MCF 10A (cell line): Measurements from ENCODE around the gene ZNF358. TPM values are rescaled to one million over a fixed set of nuclear protein-coding genes. Genes with fewer than 3 reads are reported as not detected.

ENCODE experiments used
- BruUV-seq: library from RNA; stranded (reverse); fragments of 400-500 nt; replicated peaks from 2 replicates; lab custom pipeline; 2021; lab: Mats Ljungman, UMichigan
- CTCF ChIA-PET: fragments of 300-600 bp; sonication (Branson Sonifier 250); formaldehyde crosslinking; extraction: SDS; loops from one replicate; lab custom pipeline; 2021; ENCODE audit warnings: antibody characterized with exemption, inconsistent platforms; lab: Yijun Ruan, JAX
- POLR2A ChIA-PET: fragments of 300-600, 350-650 bp; sonication (Branson Sonifier 250); formaldehyde crosslinking; extraction: SDS; loops from one replicate; lab custom pipeline; 2020; ENCODE audit warnings: antibody characterized with exemption, inconsistent platforms; lab: Yijun Ruan, JAX
- DNase-seq: peaks from one replicate; pipeline ENCODE4 v3.0.0-alpha.2; 2018; ENCODE audit not compliant: unreplicated experiment
- H3K27ac Mint-ChIP-seq: one replicate; pipeline ENCODE4 v1.8.0; 2022; ENCODE audit warnings: mild to moderate bottlenecking, low read depth, mixed read lengths; ENCODE audit not compliant: unreplicated experiment
- H3K27me3 Mint-ChIP-seq: one replicate; pipeline ENCODE4 v1.8.0; 2022; ENCODE audit warnings: mixed read lengths; ENCODE audit not compliant: insufficient read depth, unreplicated experiment
- H3K36me3 Mint-ChIP-seq: one replicate; pipeline ENCODE4 v1.8.0; 2022; ENCODE audit warnings: mild to moderate bottlenecking, moderate library complexity, mixed read lengths; ENCODE audit not compliant: insufficient read depth, unreplicated experiment
- H3K4me1 Mint-ChIP-seq: one replicate; pipeline ENCODE4 v1.8.0; 2022; ENCODE audit warnings: mixed read lengths; ENCODE audit not compliant: insufficient read depth, unreplicated experiment
- H3K4me3 Mint-ChIP-seq: one replicate; pipeline ENCODE4 v1.8.0; 2022; ENCODE audit warnings: mild to moderate bottlenecking, moderate library complexity, mixed read lengths; ENCODE audit not compliant: unreplicated experiment
- H3K9me3 Mint-ChIP-seq: one replicate; pipeline ENCODE4 v1.8.0; 2022; ENCODE audit warnings: mixed read lengths; ENCODE audit not compliant: unreplicated experiment
- intact Hi-C: fragments of 100-400 bp; cut with micrococcal nuclease; formaldehyde crosslinking; loops from 2 replicates; pipeline ENCODE4 v1.14.1; 2022
- total RNA-seq: library from RNA; stranded (reverse); gene quantifications from 2 replicates; pipeline ENCODE4 v1.2.3, GENCODE V29; 2022
- TF ChIP-seq, protein P1 (sequence below): fragments of 200-600 bp; IDR thresholded peaks from one replicate; pipeline ENCODE4 v1.8.0; 2022; ENCODE audit warnings: antibody characterized with exemption, mild to moderate bottlenecking; ENCODE audit not compliant: unreplicated experiment

Gene ZNF358
- total RNA-seq, 1 experiment from 2014 or later: 16.9 TPM

DNA sequence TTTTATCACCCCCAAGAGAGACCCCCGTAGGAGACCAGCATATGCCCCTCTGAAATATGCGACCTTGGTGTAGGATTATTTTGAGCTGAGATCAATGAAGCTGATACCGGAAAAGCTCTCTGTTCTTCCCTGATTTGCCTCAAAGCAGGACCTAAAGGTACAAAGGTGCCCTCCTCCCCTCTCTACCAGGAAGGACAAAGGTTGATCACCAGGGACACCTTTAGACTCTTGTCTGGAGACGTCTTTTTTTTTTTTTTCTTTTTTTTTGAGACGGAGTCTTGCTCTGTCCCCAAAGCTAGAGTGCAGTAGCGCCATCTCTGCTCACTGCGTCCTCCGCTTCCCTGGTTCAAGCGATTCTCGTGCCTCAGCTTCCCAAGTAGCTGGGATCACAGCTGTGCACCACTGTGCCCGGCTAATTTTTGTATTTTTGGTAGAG is 26.3 kb upstream of the ZNF358 start:
- DNase-seq: no peak
- ChIA-PET CTCF (interaction anchor here (0.7 to 0.9 kb wide), 2 partner anchors 135 to 602 kb away, joined by 3 read pairs; no protein-coding TSS in a partner anchor), POLR2A (interaction anchor here (0.7 kb wide), 1 partner anchor 83 kb away, joined by 4 read pairs; no protein-coding TSS in a partner anchor)
- Mint-ChIP-seq H3K4me3 (peak overlapping the region; percentile 76), H3K27me3 (no peaks in the 10 kb centered on the region), H3K36me3 (peaks cover 10% of the 10 kb centered on the region), H3K27ac (peak overlapping the region; percentile 87), H3K4me1 (peaks cover 14% of the 10 kb centered on the region), H3K9me3 (no peaks in the 10 kb centered on the region)
- TF ChIP-seq, protein P1, sequence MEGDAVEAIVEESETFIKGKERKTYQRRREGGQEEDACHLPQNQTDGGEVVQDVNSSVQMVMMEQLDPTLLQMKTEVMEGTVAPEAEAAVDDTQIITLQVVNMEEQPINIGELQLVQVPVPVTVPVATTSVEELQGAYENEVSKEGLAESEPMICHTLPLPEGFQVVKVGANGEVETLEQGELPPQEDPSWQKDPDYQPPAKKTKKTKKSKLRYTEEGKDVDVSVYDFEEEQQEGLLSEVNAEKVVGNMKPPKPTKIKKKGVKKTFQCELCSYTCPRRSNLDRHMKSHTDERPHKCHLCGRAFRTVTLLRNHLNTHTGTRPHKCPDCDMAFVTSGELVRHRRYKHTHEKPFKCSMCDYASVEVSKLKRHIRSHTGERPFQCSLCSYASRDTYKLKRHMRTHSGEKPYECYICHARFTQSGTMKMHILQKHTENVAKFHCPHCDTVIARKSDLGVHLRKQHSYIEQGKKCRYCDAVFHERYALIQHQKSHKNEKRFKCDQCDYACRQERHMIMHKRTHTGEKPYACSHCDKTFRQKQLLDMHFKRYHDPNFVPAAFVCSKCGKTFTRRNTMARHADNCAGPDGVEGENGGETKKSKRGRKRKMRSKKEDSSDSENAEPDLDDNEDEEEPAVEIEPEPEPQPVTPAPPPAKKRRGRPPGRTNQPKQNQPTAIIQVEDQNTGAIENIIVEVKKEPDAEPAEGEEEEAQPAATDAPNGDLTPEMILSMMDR: no peak
- intact Hi-C loops: no loop called here
- BruUV-seq: no TSS peak

DNA sequence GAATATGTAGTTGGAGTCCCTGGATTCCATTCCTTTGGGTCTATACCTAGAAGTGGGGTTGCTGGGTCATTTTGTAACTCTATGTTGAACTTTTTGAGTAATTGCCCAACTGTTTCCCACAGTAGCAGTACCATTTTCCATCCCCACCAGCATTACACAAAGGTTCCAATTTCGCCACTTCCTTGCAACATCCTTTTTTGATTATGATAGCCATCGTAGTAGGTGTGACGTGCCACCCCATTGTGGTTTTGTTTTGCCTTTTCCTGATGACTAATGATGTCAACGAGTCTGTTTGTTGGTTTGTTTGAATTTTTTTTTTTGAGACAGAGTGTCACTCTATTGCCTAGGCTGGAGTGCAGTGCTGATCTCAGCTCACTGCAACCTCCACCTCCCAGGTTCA is 23.8 kb upstream of the ZNF358 start:
- no peak overlapping the region for H3K4me3 Mint-ChIP-seq
- intact Hi-C loops: no loop called here
- TF ChIP-seq, protein P1: no peak
- H3K9me3 Mint-ChIP-seq: no peaks in the 10 kb centered on the region
- no peak overlapping the region for H3K27ac Mint-ChIP-seq
- peak; percentile 92 for DNase-seq
- no TSS peak for BruUV-seq
- ChIA-PET POLR2A (no interaction called here), CTCF (interaction anchor here (0.9 kb wide), 1 partner anchor 138 kb away, joined by 4 read pairs; no protein-coding TSS in a partner anchor)
- H3K36me3 Mint-ChIP-seq: peaks cover 6% of the 10 kb centered on the region
- peaks cover 10% of the 10 kb centered on the region for H3K27me3 Mint-ChIP-seq
- peaks cover 14% of the 10 kb centered on the region for H3K4me1 Mint-ChIP-seq

DNA sequence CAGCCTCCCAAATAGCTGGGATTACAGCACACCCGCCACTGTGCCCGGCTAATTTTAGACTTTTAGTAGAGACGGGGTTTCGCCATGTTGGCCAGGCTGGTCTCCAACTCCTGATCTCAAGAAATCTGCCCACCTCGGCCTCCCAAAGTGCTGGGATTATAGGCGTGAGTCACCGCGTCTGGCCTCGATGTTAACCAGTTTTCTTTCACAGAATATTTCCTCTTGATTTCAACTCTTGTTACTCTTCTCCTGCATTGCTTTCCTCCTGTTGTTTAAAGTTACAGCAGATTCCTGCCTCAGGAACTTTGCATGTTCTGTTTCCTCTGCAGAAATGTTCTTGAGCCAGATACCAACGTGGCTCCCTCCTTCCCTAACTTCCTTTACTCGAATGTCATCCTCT is 23.3 kb upstream of the ZNF358 start:
- ChIA-PET CTCF (interaction anchor here (0.9 kb wide), 1 partner anchor 138 kb away, joined by 4 read pairs; no protein-coding TSS in a partner anchor), POLR2A (no interaction called here)
- peak; percentile 50 for DNase-seq
- TF ChIP-seq, protein P1: no peak
- Mint-ChIP-seq H3K4me3 (no peak overlapping the region), H3K36me3 (peaks cover 6% of the 10 kb centered on the region), H3K27me3 (peaks cover 10% of the 10 kb centered on the region), H3K4me1 (peaks cover 14% of the 10 kb centered on the region), H3K9me3 (no peaks in the 10 kb centered on the region), H3K27ac (no peak overlapping the region)
- BruUV-seq: no TSS peak
- intact Hi-C loops: no loop called here

DNA sequence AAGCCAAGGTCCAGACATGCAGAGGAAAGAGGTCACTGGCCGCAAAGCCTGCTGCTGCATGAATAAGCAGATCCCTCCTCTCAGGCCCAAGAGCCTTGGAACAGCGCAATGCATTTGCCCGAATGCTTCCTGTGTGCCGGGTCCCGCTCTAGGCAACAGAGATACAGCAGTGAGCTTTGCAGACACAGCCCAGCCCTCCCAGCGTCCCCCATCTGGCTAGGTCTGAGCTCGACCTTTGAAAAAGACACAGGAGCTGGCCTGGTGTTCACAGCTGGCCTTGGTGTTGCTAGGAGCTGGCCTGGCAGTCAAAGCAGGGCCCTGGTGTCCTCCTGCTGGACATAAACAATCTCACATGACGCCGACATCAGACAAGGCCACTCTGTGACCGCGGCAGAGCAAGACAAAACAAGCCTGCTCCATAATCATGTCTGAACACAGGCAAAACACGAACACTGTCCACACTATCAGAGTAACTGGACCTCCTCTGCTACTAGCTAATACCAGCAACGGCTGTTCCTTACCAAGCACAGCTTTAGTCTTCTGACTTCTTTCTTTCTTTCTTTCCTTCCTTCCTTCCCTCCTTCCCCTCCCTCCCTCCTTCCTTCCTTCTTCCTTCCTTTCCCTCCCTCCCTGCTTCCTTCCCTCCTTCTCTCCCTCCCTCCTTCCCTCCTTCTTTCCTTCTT is 21.3 kb upstream of the ZNF358 start:
- Mint-ChIP-seq H3K4me1 (peaks cover 8% of the 10 kb centered on the region), H3K9me3 (no peaks in the 10 kb centered on the region), H3K27me3 (peaks cover 24% of the 10 kb centered on the region), H3K4me3 (no peak overlapping the region), H3K36me3 (no peaks in the 10 kb centered on the region), H3K27ac (no peak overlapping the region)
- no TSS peak for BruUV-seq
- intact Hi-C loops: no loop called here
- no peak for DNase-seq
- ChIA-PET POLR2A (interaction anchor here (0.6 to 1.0 kb wide), 2 partner anchors 18 to 41 kb away, joined by 3 to 7 read pairs; partner anchors contain the start of gene PNPLA6), CTCF (interaction anchor here (0.6 to 1.5 kb wide), 3 partner anchors 81 to 141 kb away, joined by 3 to 7 read pairs (median 3); no protein-coding TSS in a partner anchor)
- TF ChIP-seq, protein P1: no peak
